Activated naive CD4-positive, alpha-beta T cell treated with anti-CD3 and anti-CD28 coated beads for 36 hours (primary cell): ENCODE data around the gene TIGD7. TPM values are rescaled to one million over a fixed set of nuclear protein-coding genes. Genes with fewer than 3 reads are reported as not detected.
A peak's percentile ranks its signal among the peaks of the same experiment; 100 is the strongest.

Source experiments
- CTCF ChIA-PET: fragments of 350-600 bp; sonication (Branson Sonifier 250); formaldehyde crosslinking; loops from one replicate; lab custom pipeline; 2021; ENCODE audit warnings: antibody characterized with exemption; lab: Charles Lee
- DNase-seq: peaks from one replicate; pipeline ENCODE4 v3.0.0-alpha.2; 2020
- H3K27ac Mint-ChIP-seq: one replicate; pipeline ENCODE4 v1.8.0; 2021; ENCODE audit warnings: mild to moderate bottlenecking, mixed read lengths
- H3K27me3 Mint-ChIP-seq: one replicate; pipeline ENCODE4 v1.8.0; 2021; ENCODE audit warnings: low read depth, mixed read lengths
- H3K36me3 Mint-ChIP-seq: one replicate; pipeline ENCODE4 v1.8.0; 2021; ENCODE audit warnings: low read depth, mixed read lengths
- H3K4me1 Mint-ChIP-seq: one replicate; pipeline ENCODE4 v1.8.0; 2021; ENCODE audit warnings: low read depth, mixed read lengths
- H3K4me3 Mint-ChIP-seq: one replicate; pipeline ENCODE4 v1.8.0; 2021; ENCODE audit warnings: mild to moderate bottlenecking, moderate library complexity, mixed read lengths
- H3K9me3 Mint-ChIP-seq: one replicate; pipeline ENCODE4 v1.8.0; 2021; ENCODE audit warnings: mixed read lengths
- intact Hi-C: fragments of 100-400 bp; cut with micrococcal nuclease; formaldehyde crosslinking; loops from one replicate; pipeline ENCODE4 v1.15.1; 2023
- total RNA-seq, 2 experiments: library from RNA; stranded (reverse); gene quantifications; one replicate each; pipeline ENCODE4 v1.2.3, GENCODE V29; 2021

The TIGD7 gene
- total RNA-seq, 2 experiments from 2014 or later: 3.8 to 4.1 TPM

GRCh38 chr16:3306078-3306477, 848 bp upstream of the TIGD7 start:
- Mint-ChIP-seq H3K27me3 (no peaks in the 10 kb centered on the region), H3K4me3 (peak overlapping the region; percentile 79), H3K27ac (peak overlapping the region; percentile 63), H3K36me3 (peaks cover 76% of the 10 kb centered on the region), H3K9me3 (peaks cover 44% of the 10 kb centered on the region), H3K4me1 (peaks cover 21% of the 10 kb centered on the region)
- DNase-seq: no peak
- CTCF ChIA-PET: no interaction called here
- intact Hi-C loops: loop anchor here (5.0 kb wide), 2 partner anchors 124 to 126 kb away; no protein-coding TSS in a partner anchor

- Mint-ChIP-seq H3K9me3 (peaks cover 53% of the 10 kb centered on the region), H3K27ac (no peak overlapping the region)
Observed at GRCh38 chr16:3304370-3304769, 860 bp downstream of the TIGD7 start.

GRCh38 chr16:3295783-3296182, 9.4 kb downstream of the TIGD7 start:
- H3K9me3 Mint-ChIP-seq: peaks cover 69% of the 10 kb centered on the region
- intact Hi-C loops: no loop called here
- H3K27ac Mint-ChIP-seq: no peak overlapping the region
- H3K27me3 Mint-ChIP-seq: no peaks in the 10 kb centered on the region
- CTCF ChIA-PET: no interaction called here
- DNase-seq: no peak
- H3K4me3 Mint-ChIP-seq: no peak overlapping the region
- no peaks in the 10 kb centered on the region for H3K4me1 Mint-ChIP-seq
- H3K36me3 Mint-ChIP-seq: peaks cover 73% of the 10 kb centered on the region

More at GRCh38 chr16:3304370-3304769, 860 bp downstream of the TIGD7 start:
- CTCF ChIA-PET: interaction anchor here (1.2 to 1.8 kb wide), 2 partner anchors 19 to 37 kb away, joined by 4 to 5 read pairs; no protein-coding TSS in a partner anchor
- H3K27me3 Mint-ChIP-seq: no peaks in the 10 kb centered on the region
- intact Hi-C loops: no loop called here
- peak overlapping the region; percentile 79 for H3K4me3 Mint-ChIP-seq
- H3K36me3 Mint-ChIP-seq: peaks cover 76% of the 10 kb centered on the region
- DNase-seq: no peak
- H3K4me1 Mint-ChIP-seq: peaks cover 21% of the 10 kb centered on the region

- DNase-seq: no peak
- intact Hi-C loops: no loop called here
- Mint-ChIP-seq H3K27me3 (no peaks in the 10 kb centered on the region), H3K4me1 (no peaks in the 10 kb centered on the region), H3K4me3 (no peak overlapping the region), H3K9me3 (peaks cover 71% of the 10 kb centered on the region), H3K36me3 (peaks cover 73% of the 10 kb centered on the region), H3K27ac (no peak overlapping the region)
- CTCF ChIA-PET: no interaction called here
Observed at GRCh38 chr16:3295209-3295608, 10.0 kb downstream of the TIGD7 start.

- Mint-ChIP-seq H3K4me3 (no peak overlapping the region), H3K27me3 (no peaks in the 10 kb centered on the region), H3K36me3 (peaks cover 80% of the 10 kb centered on the region), H3K9me3 (peaks cover 70% of the 10 kb centered on the region), H3K27ac (no peak overlapping the region), H3K4me1 (no peaks in the 10 kb centered on the region)
- intact Hi-C loops: no loop called here
- CTCF ChIA-PET: interaction anchor here (0.6 kb wide), 1 partner anchor 86 kb away, joined by 3 read pairs; no protein-coding TSS in a partner anchor
- no peak for DNase-seq
Observed at GRCh38 chr16:3292604-3293003, 12.6 kb downstream of the TIGD7 start.

- H3K27me3 Mint-ChIP-seq: no peaks in the 10 kb centered on the region
- no peak overlapping the region for H3K4me3 Mint-ChIP-seq
- CTCF ChIA-PET: interaction anchor here (1.1 kb wide), 1 partner anchor 167 kb away, joined by 3 read pairs; no protein-coding TSS in a partner anchor
- no peak for DNase-seq
- peaks cover 67% of the 10 kb centered on the region for H3K9me3 Mint-ChIP-seq
- no peak overlapping the region for H3K27ac Mint-ChIP-seq
- peaks cover 90% of the 10 kb centered on the region for H3K36me3 Mint-ChIP-seq
- intact Hi-C loops: no loop called here
- H3K4me1 Mint-ChIP-seq: peaks cover 11% of the 10 kb centered on the region
Observed at GRCh38 chr16:3289998-3290673, 15.1 kb downstream of the TIGD7 start.

- H3K9me3 Mint-ChIP-seq: peaks cover 28% of the 10 kb centered on the region
- no peak overlapping the region for H3K27ac Mint-ChIP-seq
- CTCF ChIA-PET: interaction anchor here (1.9 kb wide), 1 partner anchor 20 kb away, joined by 5 read pairs; the partner anchor contains the start of genes TIGD7 and ZNF75A
- peak overlapping the region; percentile 49 for H3K4me3 Mint-ChIP-seq
- H3K4me1 Mint-ChIP-seq: peaks cover 28% of the 10 kb centered on the region
- intact Hi-C loops: no loop called here
- H3K36me3 Mint-ChIP-seq: peaks cover 64% of the 10 kb centered on the region
- H3K27me3 Mint-ChIP-seq: no peaks in the 10 kb centered on the region
- DNase-seq: no peak
Observed at GRCh38 chr16:3285131-3285530, 20.1 kb downstream of the TIGD7 start.

GRCh38 chr16:3283543-3284447, 21.4 kb downstream of the TIGD7 start:
- intact Hi-C loops: loop anchor here (1.0 to 2.0 kb wide), 10 partner anchors 19 to 217 kb away; partner anchors contain the start of genes OR1F1, TIGD7, ZNF174 and ZNF200
- peaks cover 50% of the 10 kb centered on the region for H3K36me3 Mint-ChIP-seq
- peak overlapping the region; percentile 97 for H3K27ac Mint-ChIP-seq

GRCh38 chr16:3282730-3283542, 22.3 kb downstream of the TIGD7 start, which contains the start of gene ZNF263:
Gene ZNF263, plus strand, starts transcription at chr16:3283491. Its CDS starts 328 bp downstream, at chr16:3283819.
- peaks cover 42% of the 10 kb centered on the region for H3K36me3 Mint-ChIP-seq
- H3K4me3 Mint-ChIP-seq: peak within 1 kb of the TSS; percentile 95
- intact Hi-C loops: loop anchor here (1.0 to 2.0 kb wide), 10 partner anchors 19 to 217 kb away; partner anchors contain the start of genes OR1F1, TIGD7, ZNF174 and ZNF200
- peaks cover 13% of the 10 kb centered on the region for H3K9me3 Mint-ChIP-seq
- H3K4me1 Mint-ChIP-seq: peaks cover 28% of the 10 kb centered on the region
- no peaks in the 10 kb centered on the region for H3K27me3 Mint-ChIP-seq
- CTCF ChIA-PET: interaction anchor here (0.9 kb wide), 1 partner anchor 153 kb away, joined by 4 read pairs; no protein-coding TSS in a partner anchor
- H3K27ac Mint-ChIP-seq: peak within 1 kb of the TSS; percentile 97
- peak; percentile 96 for DNase-seq

More at GRCh38 chr16:3283543-3284447, 21.4 kb downstream of the TIGD7 start:
- H3K4me3 Mint-ChIP-seq: peak overlapping the region; percentile 95
- H3K9me3 Mint-ChIP-seq: peaks cover 18% of the 10 kb centered on the region
- peaks cover 28% of the 10 kb centered on the region for H3K4me1 Mint-ChIP-seq
- peak; percentile 19 for DNase-seq
- CTCF ChIA-PET: interaction anchor here (1.3 to 1.9 kb wide), 2 partner anchors 17 to 21 kb away, joined by 5 to 6 read pairs; partner anchors contain the start of genes TIGD7 and ZNF75A
- H3K27me3 Mint-ChIP-seq: no peaks in the 10 kb centered on the region

GRCh38 chr16:3282103-3282729, 23.0 kb downstream of the TIGD7 start:
- H3K9me3 Mint-ChIP-seq: peaks cover 10% of the 10 kb centered on the region
- CTCF ChIA-PET: interaction anchor here (0.9 kb wide), 1 partner anchor 152 kb away, joined by 4 read pairs; no protein-coding TSS in a partner anchor
- H3K4me3 Mint-ChIP-seq: peak overlapping the region; percentile 95
- peaks cover 28% of the 10 kb centered on the region for H3K4me1 Mint-ChIP-seq
- peak; percentile 13 for DNase-seq
- peak overlapping the region; percentile 97 for H3K27ac Mint-ChIP-seq
- peaks cover 34% of the 10 kb centered on the region for H3K36me3 Mint-ChIP-seq
- intact Hi-C loops: loop anchor here (2.0 kb wide), 1 partner anchor 93 kb away; the partner anchor contains the start of gene OR1F1
- H3K27me3 Mint-ChIP-seq: no peaks in the 10 kb centered on the region
